GM12874 (cell line): ENCODE data around the gene LRRC74A.

Experiments
- TF ChIP-seq, protein P1 (sequence below): IDR thresholded peaks from 2 replicates; pipeline ENCODE4 v1.5.1; 2011; ENCODE audit warnings: low read depth, mild to moderate bottlenecking, control low read depth, low read length, moderate library complexity; ENCODE audit not compliant: insufficient read depth

LRRC74A gene

DNA sequence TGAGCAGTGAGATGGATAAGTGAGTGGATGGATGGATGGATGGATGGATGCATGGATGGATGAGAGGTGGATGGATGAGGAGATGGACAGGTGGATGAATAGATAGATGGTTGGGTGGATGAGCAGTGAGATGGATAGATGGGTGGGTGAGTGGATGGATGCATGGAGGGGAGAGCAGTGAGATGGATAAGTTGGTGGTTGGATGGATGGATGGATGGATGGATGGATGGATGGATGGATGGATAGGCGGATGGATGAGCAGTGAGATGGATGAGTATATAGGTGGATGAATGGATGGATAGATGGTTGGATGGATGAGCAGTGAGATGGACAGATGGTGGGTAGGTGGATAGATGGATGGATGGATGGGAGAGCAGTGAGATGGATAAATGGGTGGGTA lies 30.6 kb downstream of the LRRC74A start:
- TF ChIP-seq, protein P1, sequence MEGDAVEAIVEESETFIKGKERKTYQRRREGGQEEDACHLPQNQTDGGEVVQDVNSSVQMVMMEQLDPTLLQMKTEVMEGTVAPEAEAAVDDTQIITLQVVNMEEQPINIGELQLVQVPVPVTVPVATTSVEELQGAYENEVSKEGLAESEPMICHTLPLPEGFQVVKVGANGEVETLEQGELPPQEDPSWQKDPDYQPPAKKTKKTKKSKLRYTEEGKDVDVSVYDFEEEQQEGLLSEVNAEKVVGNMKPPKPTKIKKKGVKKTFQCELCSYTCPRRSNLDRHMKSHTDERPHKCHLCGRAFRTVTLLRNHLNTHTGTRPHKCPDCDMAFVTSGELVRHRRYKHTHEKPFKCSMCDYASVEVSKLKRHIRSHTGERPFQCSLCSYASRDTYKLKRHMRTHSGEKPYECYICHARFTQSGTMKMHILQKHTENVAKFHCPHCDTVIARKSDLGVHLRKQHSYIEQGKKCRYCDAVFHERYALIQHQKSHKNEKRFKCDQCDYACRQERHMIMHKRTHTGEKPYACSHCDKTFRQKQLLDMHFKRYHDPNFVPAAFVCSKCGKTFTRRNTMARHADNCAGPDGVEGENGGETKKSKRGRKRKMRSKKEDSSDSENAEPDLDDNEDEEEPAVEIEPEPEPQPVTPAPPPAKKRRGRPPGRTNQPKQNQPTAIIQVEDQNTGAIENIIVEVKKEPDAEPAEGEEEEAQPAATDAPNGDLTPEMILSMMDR, result no peak

DNA sequence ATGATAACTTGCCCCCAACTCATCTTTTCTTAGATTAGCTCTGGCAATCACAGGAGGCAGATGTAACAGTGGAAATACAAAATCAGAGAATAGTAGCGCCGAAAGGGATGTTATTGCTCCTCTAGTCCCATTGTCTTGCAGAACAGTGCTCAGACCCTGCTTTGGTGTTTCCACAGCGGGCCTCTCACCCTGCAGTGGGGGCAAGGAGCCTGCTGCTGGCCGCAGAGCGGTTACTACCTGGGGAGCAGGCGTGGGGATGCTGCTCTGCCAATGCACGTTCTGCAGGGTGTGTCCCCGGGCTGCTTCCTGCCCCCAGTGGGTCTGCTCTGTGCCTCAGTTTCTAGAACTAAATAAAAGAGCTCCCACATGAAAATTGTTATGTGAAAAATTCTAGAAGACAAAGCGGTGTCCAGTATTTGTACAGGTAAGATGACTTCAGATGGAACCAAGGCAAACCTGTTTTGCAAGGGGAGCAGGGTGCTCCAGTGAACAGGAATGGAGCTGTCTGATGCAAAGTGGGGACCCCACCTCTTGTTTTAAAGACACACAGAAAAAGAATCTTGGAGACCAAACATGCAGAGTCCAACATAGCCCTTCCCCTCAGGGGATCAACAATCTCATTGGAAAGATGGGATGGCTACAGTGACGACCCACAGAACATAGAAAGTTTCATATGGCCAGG lies 35.5 kb downstream of the LRRC74A start:
- TF ChIP-seq, protein P1, result no peak

DNA sequence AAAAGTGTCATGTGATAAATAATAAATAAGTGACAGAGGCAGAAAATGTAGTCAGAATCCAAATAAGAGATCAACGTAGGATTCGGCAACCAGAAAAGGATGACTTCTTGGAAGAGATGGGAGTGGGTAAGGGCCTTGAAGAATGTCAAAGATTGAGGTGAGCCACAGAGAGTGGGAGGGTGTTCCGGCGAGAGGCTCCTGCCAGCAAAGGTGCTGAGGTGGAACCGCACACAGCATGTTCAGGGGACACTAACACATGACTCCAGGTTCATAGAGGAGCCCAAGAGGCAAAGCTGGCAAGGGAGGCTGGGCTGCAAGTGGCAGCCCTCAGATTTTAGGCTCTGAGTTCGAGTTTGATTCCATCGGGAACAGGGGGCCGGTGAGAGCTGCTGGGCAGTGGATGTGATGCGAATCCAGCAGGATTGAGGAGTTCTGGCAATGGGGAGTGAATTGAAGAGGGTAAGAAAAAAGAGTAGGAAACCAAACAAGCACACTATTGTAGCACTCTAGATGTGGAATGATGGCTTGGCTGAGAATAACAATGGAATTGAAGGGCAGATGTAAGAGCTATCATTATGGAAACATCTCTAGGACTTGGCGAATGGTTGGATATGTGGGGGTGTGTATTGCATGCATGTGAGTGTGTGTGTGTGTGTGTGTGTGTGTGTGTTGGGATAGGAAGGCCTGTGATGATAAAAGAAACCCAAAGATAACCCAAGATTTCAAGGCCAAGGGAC lies 36.5 kb downstream of the LRRC74A start:
- TF ChIP-seq, protein P1, result no peak

DNA sequence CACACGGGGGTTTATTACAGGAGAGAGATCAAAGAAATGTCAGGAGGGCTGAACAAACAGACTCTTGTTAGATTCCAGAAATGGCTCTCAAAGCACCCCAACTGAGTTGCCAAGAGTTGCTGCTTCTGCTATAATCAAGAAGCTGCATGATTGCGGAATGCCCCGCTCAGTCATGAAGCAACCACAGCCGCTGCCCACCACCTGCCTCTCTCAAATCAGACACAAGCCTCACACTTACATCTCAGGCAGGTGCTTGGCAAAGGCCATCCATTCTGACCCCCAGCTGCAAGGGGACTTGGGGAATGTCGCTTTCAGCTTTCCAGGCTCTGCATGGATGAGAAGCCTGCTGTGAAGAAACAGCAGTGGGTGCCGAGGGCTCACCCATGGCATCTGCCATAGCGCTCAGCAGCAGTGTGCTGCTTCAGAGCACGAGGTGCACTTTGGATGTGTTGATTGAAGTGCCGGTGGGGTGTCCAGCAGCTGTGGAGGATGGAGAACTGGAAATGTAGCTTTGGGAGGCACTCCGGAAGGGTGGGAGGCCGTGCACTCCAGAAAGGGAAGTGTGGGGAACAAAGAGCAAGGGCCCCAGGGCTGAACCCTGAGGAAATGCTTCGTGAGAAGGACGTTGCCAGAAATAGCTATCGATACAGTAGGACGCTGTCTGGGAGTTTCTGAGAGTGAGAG lies 37.7 kb downstream of the LRRC74A start:
- TF ChIP-seq, protein P1, result no peak

DNA sequence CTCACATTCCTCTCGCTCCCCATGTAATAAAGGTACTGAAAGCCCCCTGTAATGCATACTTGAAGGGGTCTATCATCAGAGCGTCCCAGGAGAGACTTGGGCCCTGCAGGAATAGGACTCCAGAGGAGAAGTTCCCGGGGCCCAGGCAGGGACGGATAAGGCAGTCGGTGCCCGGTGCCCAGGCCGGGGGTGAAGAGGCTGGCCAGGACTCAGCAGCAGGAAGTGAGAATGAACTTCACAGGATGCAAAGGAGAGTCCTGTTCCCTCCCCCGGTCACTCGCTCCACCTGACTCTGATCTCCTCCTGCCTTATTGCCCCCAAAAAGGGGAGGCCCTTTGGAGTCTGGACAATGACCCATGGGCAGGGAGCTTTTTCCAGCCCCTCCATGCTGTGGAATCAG lies 40.2 kb downstream of the LRRC74A start:
- TF ChIP-seq, protein P1, result no peak

DNA sequence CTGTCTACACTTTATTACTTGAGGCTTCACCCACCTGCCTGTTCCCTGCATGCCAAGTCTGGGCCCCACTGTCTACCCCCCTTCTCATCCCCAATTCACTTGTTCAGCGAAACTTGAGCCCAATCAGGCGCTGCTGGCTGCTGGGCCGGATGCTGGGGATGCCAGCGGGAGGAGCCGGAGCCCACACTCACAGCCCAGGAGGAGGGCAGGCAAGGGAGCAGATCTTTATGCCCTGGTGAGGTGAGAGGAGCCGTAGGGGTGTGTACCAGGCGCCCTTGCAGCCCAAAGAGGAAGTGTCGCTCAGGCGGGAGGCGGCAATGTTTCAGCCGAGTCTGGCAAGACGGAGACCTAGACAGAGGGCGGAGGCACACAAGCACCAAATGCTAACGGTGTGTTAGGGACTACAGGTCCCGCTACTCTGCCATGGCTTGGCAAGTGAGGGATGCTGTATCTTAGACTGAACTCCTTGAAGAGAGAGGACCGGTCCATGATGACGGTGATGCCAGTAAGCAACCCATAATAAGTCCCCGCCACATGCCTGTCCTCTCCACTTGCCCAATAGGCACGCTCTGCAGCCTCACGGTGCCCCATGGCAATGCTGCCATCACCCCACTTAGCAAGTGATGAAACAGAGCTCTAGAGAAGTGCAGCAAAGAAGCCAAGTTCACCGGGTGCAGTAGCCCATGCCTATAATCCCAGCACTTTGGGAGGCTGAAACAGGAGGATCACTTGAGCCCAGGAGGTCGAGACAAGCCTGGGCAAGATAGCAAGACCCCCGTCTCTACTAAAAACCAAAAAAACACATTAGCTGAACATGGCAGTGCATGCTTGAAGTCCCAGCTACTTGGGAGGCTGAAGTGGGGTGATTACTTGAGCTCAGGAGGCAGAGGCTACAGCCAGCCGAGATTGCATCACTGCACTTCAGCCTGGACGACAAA lies 41.6 kb downstream of the LRRC74A start:
- TF ChIP-seq, protein P1, result no peak
